GM18870 (cell line): ENCODE results near the gene TNIK.
A peak's percentile ranks its signal among the peaks of the same experiment; 100 is the strongest.

ENCODE experiments used
- ATAC-seq: cut with Tn5 transposase; IDR thresholded peaks from one replicate; pipeline ENCODE4 v1.9.1; 2021; ENCODE audit warnings: moderate library complexity; ENCODE audit not compliant: unreplicated experiment

The TNIK gene

GRCh38 chr3:171286580-171287249 lies 173.5 kb downstream of the TNIK start:
- ATAC-seq: peak; percentile 51

- ATAC-seq: peak; percentile 52
These were observed 174.9 kb downstream of the TNIK start for GRCh38 chr3:171285287-171285686.

- peak; percentile 53 for ATAC-seq
These were observed 175.7 kb downstream of the TNIK start for GRCh38 chr3:171284308-171285075.

GRCh38 chr3:171283848-171284222 lies 176.4 kb downstream of the TNIK start:
- ATAC-seq: no peak

- no peak for ATAC-seq
These were observed 176.9 kb downstream of the TNIK start for GRCh38 chr3:171283183-171283847.

- no peak for ATAC-seq
These were observed 178.2 kb downstream of the TNIK start for GRCh38 chr3:171282041-171282440.

- no peak for ATAC-seq
These were observed 178.8 kb downstream of the TNIK start for GRCh38 chr3:171281256-171281992.

GRCh38 chr3:171279972-171280371 lies 180.2 kb downstream of the TNIK start:
- ATAC-seq: no peak

GRCh38 chr3:171278299-171278590 lies 182.0 kb downstream of the TNIK start:
- no peak for ATAC-seq

- ATAC-seq: no peak
These were observed 182.5 kb downstream of the TNIK start for GRCh38 chr3:171277456-171278298.

GRCh38 chr3:171276923-171277322 lies 183.3 kb downstream of the TNIK start:
- ATAC-seq: no peak

GRCh38 chr3:171274222-171274621 lies 186.0 kb downstream of the TNIK start:
- no peak for ATAC-seq

GRCh38 chr3:171270541-171270940 lies 189.7 kb downstream of the TNIK start:
- ATAC-seq: no peak

- ATAC-seq: peak; percentile 46
These were observed 190.7 kb downstream of the TNIK start for GRCh38 chr3:171269542-171269941.

- ATAC-seq: no peak
These were observed 191.5 kb downstream of the TNIK start for GRCh38 chr3:171268677-171269076.

GRCh38 chr3:171267104-171267503 lies 193.1 kb downstream of the TNIK start:
- ATAC-seq: no peak

- ATAC-seq: no peak
These were observed 193.5 kb downstream of the TNIK start for GRCh38 chr3:171266740-171267073.

- ATAC-seq: no peak
These were observed 194.0 kb downstream of the TNIK start for GRCh38 chr3:171266034-171266739.

- no peak for ATAC-seq
These were observed 195.4 kb downstream of the TNIK start for GRCh38 chr3:171264758-171265157.

- ATAC-seq: no peak
These were observed 197.8 kb downstream of the TNIK start for GRCh38 chr3:171262431-171262830.
